GM18951 (cell line): ENCODE measurements around the gene ACOX2.

ENCODE experiments used
- POLR2A ChIP-seq: IDR thresholded peaks from 4 replicates; pipeline ENCODE4 v1.6.1; 2011; ENCODE audit warnings: mild to moderate bottlenecking; ENCODE audit not compliant: insufficient read length, insufficient read depth; ENCODE audit errors: extremely low read depth
- in situ Hi-C: fragments of 300-500 bp; cut with MboI; formaldehyde crosslinking; loops from one replicate; pipeline ENCODE4 v1.12.0; 2022; ENCODE audit warnings: low sequenced_read_pairs, mixed read lengths, inconsistent platforms; ENCODE audit not compliant: unreplicated experiment

The ACOX2 gene

GRCh38 chr3:58563386-58564035, 26.5 kb upstream of the ACOX2 start:
- in situ Hi-C loops = no loop called here
- no peak for TF ChIP-seq POLR2A

- in situ Hi-C loops = no loop called here
- no peak for TF ChIP-seq POLR2A
These were observed 25.5 kb upstream of the ACOX2 start for GRCh38 chr3:58562498-58562897.

- in situ Hi-C loops = no loop called here
- no peak for TF ChIP-seq POLR2A
These were observed 23.9 kb upstream of the ACOX2 start for GRCh38 chr3:58560771-58561311.

GRCh38 chr3:58559586-58559985, 22.6 kb upstream of the ACOX2 start:
- TF ChIP-seq POLR2A = no peak
- in situ Hi-C loops = no loop called here

GRCh38 chr3:58557491-58557890, 20.5 kb upstream of the ACOX2 start:
- TF ChIP-seq POLR2A = no peak
- in situ Hi-C loops = no loop called here

- in situ Hi-C loops = no loop called here
- no peak for TF ChIP-seq POLR2A
These were observed 19.8 kb upstream of the ACOX2 start for GRCh38 chr3:58556761-58557221.

- in situ Hi-C loops = no loop called here
- no peak for TF ChIP-seq POLR2A
These were observed 19.0 kb upstream of the ACOX2 start for GRCh38 chr3:58556001-58556400.

GRCh38 chr3:58555203-58555602, 18.2 kb upstream of the ACOX2 start:
- in situ Hi-C loops = no loop called here
- no peak for TF ChIP-seq POLR2A

GRCh38 chr3:58553003-58553402, 16.0 kb upstream of the ACOX2 start:
- in situ Hi-C loops = no loop called here
- TF ChIP-seq POLR2A = no peak

GRCh38 chr3:58551636-58552180, 14.7 kb upstream of the ACOX2 start:
- no peak for TF ChIP-seq POLR2A
- in situ Hi-C loops = no loop called here

- in situ Hi-C loops = loop anchor here (25.0 kb wide), 1 partner anchor 357 kb away; no protein-coding TSS in a partner anchor
- TF ChIP-seq POLR2A = no peak
These were observed 7.6 kb upstream of the ACOX2 start for GRCh38 chr3:58544541-58544940.

GRCh38 chr3:58540176-58540858, 3.3 kb upstream of the ACOX2 start:
- no peak for TF ChIP-seq POLR2A
- in situ Hi-C loops = loop anchor here (25.0 kb wide), 1 partner anchor 353 kb away; no protein-coding TSS in a partner anchor

- no peak for TF ChIP-seq POLR2A
- in situ Hi-C loops = loop anchor here (10.0 to 25.0 kb wide), 2 partner anchors 225 to 352 kb away; no protein-coding TSS in a partner anchor
These were observed 2.6 kb upstream of the ACOX2 start for GRCh38 chr3:58539626-58540025.
